BJ (cell line): ENCODE measurements around the gene YPEL5. TPM values are rescaled to one million over a fixed set of nuclear protein-coding genes. Genes with fewer than 3 reads are reported as not detected.
A peak's percentile ranks its signal among the peaks of the same experiment; 100 is the strongest.

ENCODE experiments used
- CTCF ChIA-PET: fragments of 350-600 bp; formaldehyde crosslinking; extraction: SDS; loops from one replicate; lab custom pipeline; 2021; ENCODE audit warnings: antibody characterized with exemption, inconsistent platforms; lab: Yijun Ruan, JAX
- POLR2A ChIA-PET: fragments of 300-600 bp; sonication (Branson Sonifier 250); formaldehyde crosslinking; extraction: SDS; loops from one replicate; lab custom pipeline; 2021; ENCODE audit warnings: antibody characterized with exemption; lab: Charles Lee
- DNase-seq: peaks from one replicate; pipeline ENCODE4 v3.0.0-alpha.2; 2011; ENCODE audit warnings: low read depth
- H3K27me3 ChIP-seq: 2 replicates; pipeline ENCODE4 v1.6.0; 2011; ENCODE audit warnings: low read length; ENCODE audit not compliant: control insufficient read depth, insufficient read depth
- H3K36me3 ChIP-seq: 2 replicates; pipeline ENCODE4 v1.5.1; 2011; ENCODE audit warnings: low read length; ENCODE audit not compliant: control insufficient read depth, insufficient read depth
- H3K4me3 ChIP-seq: 2 replicates; pipeline ENCODE4 v1.5.1; 2011; ENCODE audit warnings: low read depth, mild to moderate bottlenecking, control low read depth, low read length
- polyA plus RNA-seq: library from polyadenylated mRNA; depleted of rRNA; stranded (reverse); fragments of >200 nt; gene quantifications from 2 replicates; pipeline ENCODE4 v1.2.3, GENCODE V29; 2011
- TF ChIP-seq, protein P1 (sequence below): IDR thresholded peaks from 2 replicates; pipeline ENCODE4 v1.5.1; 2011; ENCODE audit warnings: low read depth, mild to moderate bottlenecking, control low read depth, inconsistent platforms, low read length, moderate library complexity; ENCODE audit not compliant: insufficient read depth

YPEL5 gene
- polyA plus RNA-seq, 1 experiment, result 141 TPM

DNA sequence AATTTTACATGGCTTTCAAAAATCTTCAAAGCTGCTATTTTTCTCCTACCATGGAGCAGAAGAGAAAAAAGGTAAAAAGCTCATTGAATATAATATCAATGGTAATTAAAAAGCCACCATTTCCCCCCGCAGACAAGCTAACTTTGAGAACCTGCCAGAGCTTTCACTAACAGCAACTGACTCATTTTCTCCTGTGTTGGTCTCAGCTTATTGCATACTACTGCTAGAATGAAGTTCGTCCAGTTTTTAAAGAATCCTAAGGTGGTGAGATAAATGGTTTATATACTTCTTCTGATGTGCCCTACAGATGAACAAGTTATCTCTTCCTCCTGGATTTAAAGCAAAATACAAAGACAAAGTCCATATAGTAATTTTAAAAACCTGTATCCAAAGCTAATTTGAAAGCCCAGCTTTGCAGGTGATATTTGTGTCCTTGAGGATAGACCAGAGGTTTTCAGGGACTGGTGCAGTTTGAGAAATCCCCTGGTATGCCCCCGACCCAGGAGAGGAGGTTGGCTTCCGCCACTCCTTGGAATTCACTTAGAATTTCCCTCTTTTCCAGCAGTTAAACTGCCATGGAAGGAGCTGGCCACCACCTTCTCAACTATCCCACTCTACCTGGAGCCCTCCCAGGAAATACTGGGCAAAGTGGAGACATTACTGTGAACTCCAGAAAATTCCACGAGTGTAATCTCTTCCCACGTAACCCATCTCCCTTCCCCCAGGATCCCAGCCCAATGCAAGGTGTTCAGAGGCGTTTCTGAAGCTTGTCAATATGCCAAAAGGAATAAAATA is 17.5 kb downstream of the YPEL5 start:
- ChIA-PET POLR2A (interaction anchor here (1.3 kb wide), 1 partner anchor 547 kb away, joined by 8 read pairs; no protein-coding TSS in a partner anchor), CTCF (interaction anchor here (0.6 to 14.4 kb wide), 39 partner anchors 9 to 1835 kb away, joined by 3 to 308 read pairs (median 5); partner anchors contain the start of gene YPEL5)
- Histone ChIP-seq H3K36me3 (no peaks in the 10 kb centered on the region; the same call in 1 of the 2 replicates), H3K4me3 (no peak overlapping the region), H3K27me3 (no peaks in the 10 kb centered on the region)
- TF ChIP-seq, protein P1, sequence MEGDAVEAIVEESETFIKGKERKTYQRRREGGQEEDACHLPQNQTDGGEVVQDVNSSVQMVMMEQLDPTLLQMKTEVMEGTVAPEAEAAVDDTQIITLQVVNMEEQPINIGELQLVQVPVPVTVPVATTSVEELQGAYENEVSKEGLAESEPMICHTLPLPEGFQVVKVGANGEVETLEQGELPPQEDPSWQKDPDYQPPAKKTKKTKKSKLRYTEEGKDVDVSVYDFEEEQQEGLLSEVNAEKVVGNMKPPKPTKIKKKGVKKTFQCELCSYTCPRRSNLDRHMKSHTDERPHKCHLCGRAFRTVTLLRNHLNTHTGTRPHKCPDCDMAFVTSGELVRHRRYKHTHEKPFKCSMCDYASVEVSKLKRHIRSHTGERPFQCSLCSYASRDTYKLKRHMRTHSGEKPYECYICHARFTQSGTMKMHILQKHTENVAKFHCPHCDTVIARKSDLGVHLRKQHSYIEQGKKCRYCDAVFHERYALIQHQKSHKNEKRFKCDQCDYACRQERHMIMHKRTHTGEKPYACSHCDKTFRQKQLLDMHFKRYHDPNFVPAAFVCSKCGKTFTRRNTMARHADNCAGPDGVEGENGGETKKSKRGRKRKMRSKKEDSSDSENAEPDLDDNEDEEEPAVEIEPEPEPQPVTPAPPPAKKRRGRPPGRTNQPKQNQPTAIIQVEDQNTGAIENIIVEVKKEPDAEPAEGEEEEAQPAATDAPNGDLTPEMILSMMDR, result no peak
- DNase-seq, result no peak

DNA sequence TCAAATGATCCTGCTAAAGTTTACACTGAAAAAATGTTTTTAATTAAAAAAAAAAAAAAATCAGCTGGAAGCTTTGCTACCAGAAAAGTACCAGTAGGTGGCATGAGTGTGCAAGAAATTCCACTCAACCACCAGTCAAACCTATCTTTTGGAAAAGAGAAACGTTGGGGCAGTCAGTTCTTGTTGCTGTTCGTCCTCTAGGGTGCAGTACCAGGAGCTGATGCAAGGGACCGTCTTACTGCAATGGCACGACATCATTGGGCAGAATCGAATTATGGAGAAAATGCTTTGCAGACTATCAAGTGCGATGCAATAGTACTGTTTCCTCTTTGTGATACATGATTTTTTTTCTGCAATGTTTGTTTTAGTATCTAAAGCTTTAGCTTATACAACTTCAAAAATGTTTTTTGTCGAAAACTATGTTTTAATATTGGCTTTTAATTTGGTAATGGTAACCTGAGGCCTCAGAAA is 18.3 kb downstream of the YPEL5 start:
- Histone ChIP-seq H3K4me3 (no peak overlapping the region), H3K36me3 (no peaks in the 10 kb centered on the region), H3K27me3 (no peaks in the 10 kb centered on the region; the same call in 1 of the 2 replicates)
- TF ChIP-seq, protein P1, result peak; percentile 87
- CTCF ChIA-PET, result interaction anchor here (0.6 to 14.4 kb wide), 41 partner anchors 9 to 698 kb away, joined by 3 to 308 read pairs (median 5); partner anchors contain the start of gene YPEL5
- DNase-seq, result peak; percentile 63
- POLR2A ChIA-PET, result interaction anchor here (0.6 to 1.3 kb wide), 3 partner anchors 219 to 546 kb away, joined by 3 to 8 read pairs (median 3); no protein-coding TSS in a partner anchor

DNA sequence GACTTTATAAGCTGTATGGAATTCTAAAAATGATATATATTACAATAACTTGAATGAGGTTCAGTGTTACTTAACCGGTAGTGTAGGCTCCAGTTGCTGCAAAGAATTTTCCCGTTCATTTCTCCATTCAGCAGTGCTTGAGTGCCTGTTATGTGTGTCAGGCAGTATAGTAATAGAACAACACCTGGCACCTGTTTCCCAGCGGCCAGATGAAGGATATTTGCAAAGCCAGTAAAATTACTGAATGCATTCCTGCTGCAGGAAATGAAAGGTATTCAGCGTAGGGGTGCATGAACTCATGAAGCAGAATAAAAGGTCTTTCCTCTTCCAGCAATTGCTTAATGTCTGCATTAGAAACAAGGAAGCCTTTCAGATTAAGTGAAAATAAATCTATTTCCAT is 18.8 kb downstream of the YPEL5 start:
- TF ChIP-seq, protein P1, result no peak
- POLR2A ChIA-PET, result interaction anchor here (0.7 to 1.3 kb wide), 2 partner anchors 252 to 546 kb away, joined by 3 to 8 read pairs; no protein-coding TSS in a partner anchor
- CTCF ChIA-PET, result interaction anchor here (0.6 to 14.4 kb wide), 32 partner anchors 8 to 697 kb away, joined by 3 to 308 read pairs (median 5); partner anchors contain the start of gene YPEL5
- Histone ChIP-seq H3K4me3 (no peak overlapping the region), H3K27me3 (no peaks in the 10 kb centered on the region; the same call in 1 of the 2 replicates), H3K36me3 (no peaks in the 10 kb centered on the region)
- no peak for DNase-seq

DNA sequence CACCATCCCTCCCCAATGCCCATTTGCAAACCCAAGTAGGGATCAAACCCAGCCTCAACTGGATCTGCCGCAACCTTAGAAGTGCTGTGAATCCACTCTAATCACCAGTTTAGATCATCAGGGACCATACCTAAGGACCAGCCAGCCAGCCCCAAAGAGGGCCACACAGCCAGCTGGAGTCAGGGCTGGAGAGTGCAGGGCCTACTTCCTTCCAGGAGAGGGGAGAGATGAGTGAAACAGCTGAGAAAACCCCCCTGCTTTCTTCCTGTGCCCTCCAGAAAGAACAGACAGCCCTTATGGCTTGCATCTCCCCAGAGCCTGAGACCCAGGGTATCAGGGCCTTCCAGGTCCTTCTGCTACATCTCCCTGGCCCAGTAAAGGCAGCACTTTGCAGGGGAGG is 25.8 kb downstream of the YPEL5 start:
- no peaks in the 10 kb centered on the region for H3K36me3 ChIP-seq
- peaks cover 1% of the 10 kb centered on the region for H3K27me3 ChIP-seq
- no peak overlapping the region for H3K4me3 ChIP-seq
- DNase-seq, result no peak
- TF ChIP-seq, protein P1, result no peak
- CTCF ChIA-PET, result interaction anchor here (14.4 kb wide), 1 partner anchor 537 kb away, joined by 308 read pairs; no protein-coding TSS in a partner anchor
- POLR2A ChIA-PET, result interaction anchor here (0.6 kb wide), 1 partner anchor 10 kb away, joined by 4 read pairs; no protein-coding TSS in a partner anchor

DNA sequence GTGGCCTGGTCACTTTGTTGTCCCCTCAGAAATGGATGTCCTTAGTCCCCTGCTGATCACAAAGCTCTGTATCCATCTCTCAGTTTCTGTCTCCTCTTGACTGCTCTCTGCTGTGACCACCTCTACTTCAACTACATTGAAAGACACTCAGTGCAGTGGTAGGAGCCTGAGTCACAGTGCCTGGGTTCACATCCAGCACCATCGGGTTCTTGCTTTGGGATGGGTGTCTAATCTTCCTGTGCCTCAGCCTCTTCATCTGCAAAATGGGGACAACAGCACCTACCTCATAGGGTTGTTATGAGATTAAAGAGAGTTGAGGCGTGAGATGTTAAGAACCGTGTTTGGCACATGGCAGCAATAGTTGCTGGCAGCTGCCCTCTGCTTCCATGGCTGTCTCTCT is 30.6 kb downstream of the YPEL5 start:
- Histone ChIP-seq H3K36me3 (no peaks in the 10 kb centered on the region), H3K4me3 (no peak overlapping the region), H3K27me3 (peaks cover 9% of the 10 kb centered on the region)
- ChIA-PET POLR2A (no interaction called here), CTCF (interaction anchor here (1.6 to 2.8 kb wide), 2 partner anchors 13 to 534 kb away, joined by 8 to 9 read pairs; no protein-coding TSS in a partner anchor)
- no peak for DNase-seq
- TF ChIP-seq, protein P1, result no peak
